Measurements from ENCODE around the gene SZRD1.
A peak's percentile ranks its signal among the peaks of the same experiment; 100 is the strongest.

SZRD1 gene

DNA sequence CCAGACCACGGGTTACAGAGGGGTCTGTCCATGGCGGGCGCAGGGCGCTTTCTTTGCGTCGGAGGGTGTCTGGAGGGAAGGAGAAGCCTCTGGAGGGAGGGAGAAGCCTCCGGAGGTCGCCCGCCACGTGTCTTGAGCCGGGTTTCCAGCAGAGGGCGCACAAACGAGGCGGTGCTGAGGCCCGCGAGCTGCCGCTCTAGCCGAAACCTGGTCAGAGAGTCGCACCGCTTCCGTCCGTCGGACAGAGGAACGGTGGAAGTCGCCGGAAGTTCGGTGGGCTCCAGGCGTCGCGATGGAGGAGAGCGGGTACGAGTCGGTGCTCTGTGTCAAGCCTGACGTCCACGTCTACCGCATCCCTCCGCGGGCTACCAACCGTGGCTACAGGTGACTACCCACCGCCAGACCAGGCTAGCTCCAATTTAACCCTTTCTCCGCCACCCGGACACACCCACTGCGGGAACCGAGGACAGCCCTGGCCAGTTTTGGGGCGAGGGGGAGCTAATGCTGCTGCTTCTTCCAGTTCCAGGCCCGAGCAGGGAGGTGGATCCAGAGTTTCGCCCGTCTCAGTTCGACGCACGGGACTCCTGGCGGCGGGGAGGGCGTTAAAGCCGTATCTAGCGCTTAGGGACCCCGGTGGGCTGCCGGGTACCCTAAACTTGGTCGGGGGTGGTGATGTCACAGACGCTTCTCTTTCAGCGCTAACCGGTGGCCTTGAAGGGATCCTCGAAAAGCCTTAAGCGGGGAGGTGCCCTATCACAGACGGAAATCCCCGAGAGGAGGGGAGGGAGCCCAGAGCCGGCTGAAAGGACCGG is 73.6 kb downstream of the SZRD1 start, which contains the start of gene NECAP2:
NECAP2 (plus strand) TSS at position 255 of the 812 bp plus-strand sequence; CDS start at position 293, 38 bp downstream.
- peak; percentile 92 for DNase-seq

DNA sequence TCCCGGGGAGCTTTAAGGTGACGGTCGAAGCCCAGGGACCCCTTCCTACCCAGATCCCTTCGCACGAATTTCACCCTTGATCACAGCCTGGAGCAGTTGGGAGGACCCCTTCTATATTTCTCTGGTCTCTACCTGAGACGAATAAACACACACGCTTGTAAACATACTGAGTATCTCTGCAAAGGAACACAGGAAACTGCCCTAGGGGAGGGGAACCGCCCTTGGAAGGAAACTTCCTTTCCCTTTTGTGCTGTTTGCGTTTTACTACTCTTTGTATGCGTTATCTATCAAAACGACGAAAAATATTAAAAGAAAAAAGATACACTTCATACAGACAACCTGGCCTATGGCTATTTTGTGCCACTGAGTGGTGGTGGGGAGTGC is 74.2 kb downstream of the SZRD1 start:
- DNase-seq, result no peak

DNA sequence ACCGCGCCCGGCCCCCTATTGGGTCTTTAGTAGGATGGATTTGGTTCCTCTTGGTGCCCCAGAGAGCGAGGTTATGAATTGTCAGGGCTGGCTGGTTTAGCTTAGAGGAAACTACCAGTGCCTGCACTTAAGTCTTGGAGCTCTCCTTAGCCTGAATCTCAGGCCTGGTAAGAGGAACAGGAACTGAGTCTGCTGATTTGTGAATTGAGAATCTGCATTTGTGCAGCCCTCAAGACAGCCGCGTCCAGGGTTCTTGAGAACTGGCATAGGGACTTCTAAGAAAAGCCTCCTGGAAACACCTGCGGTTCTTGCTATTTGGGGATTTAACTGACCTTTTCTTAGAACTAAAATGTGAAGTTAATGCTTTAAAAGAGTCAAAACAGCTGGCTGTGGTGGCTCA is 75.2 kb downstream of the SZRD1 start:
- DNase-seq, result no peak

DNA sequence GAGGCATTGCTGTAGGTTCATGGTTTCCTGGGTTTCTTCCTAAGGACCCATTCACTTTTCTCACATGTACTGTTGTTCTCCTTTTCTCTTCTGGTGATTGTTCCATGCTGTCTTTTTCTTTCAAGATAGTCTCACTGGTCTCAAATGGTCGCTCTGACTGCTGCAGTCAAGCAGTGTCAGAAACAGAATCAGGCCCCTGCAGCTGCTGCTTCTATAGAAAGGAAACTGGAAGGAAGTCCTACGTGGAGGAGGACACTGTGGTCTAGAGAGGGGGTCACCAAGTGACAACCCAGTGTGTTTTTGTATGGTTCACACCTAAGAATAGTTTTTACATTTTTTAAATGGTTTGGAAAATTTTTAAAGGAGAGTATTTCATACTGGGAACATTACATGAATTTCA is 75.9 kb downstream of the SZRD1 start:
- no peak for DNase-seq

DNA sequence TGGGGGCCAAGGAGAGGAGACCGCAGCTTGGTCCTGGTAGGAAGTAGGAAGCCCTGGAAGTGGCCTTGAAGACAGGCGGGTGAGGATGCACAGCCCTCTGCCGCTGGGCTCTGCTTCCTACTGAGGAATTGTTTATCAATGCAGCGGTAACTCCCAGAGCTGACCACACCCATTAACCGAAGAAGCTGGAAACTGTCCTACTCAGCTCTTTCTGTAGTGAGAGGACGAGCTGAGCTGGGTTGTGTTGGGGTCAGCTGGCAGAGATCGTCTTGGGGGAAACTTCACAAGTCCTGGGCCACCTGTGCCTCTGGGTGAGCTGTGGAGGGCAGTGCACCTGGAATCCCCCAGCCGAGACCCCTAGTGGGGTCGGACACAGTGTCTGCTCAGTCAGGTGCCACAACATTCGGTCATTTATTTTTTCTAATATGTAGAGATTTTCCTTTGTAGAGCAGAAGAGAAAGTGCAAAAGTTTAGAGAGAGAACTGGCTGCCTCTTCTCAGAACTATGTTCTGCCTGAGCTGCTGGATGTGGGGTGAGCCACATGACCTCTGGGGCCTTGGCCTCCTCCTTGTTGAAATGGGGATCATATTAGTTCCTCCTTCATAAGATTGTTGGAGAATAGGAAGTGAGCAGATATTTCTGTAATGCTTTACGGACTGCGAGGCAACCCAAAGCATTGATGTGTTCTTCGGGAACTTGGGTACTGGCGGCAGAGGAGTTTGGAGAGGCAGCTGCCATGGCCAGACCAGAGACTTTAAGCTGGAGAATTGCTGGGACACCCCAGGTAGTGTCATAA is 77.1 kb downstream of the SZRD1 start:
- DNase-seq, result no peak

DNA sequence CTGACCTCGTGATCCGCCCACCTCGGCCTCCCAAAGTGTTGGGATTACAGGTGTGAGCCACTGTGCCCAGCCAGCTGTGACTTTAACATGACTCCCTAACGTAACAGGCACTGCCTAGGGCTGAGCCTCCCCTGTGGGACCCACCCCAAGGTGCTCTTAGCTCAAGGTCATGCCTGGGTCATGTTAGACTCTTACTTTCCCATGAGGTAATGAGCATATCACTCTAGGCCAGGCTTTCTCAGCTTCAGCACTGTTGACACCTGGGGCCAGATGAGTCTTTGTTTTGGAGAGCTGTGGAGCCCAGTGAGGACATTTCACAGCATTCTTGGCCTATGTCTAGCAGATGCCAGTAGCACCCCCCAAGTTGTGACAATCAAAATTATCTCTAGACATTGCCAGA is 78.0 kb downstream of the SZRD1 start:
- DNase-seq, result no peak

DNA sequence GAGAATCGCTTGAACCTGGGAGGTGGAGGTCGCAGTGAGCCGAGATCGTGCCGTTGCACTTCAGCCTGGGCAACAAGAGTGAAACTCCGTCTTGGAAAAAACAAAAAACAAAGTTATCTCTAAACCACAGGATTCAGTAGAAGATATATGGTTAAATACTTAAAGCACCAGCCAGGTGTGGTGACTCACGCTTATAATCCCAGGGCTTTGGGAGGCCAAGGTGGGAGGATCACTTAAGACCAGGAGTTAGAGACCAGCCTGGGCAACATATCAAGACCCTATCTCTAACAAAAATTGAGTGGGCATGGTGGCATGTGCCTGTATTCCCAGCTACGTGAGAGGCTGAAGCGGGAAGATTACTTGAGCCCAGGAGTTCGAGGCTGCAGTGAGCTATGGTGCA is 79.1 kb downstream of the SZRD1 start:
- DNase-seq, result no peak

DNA sequence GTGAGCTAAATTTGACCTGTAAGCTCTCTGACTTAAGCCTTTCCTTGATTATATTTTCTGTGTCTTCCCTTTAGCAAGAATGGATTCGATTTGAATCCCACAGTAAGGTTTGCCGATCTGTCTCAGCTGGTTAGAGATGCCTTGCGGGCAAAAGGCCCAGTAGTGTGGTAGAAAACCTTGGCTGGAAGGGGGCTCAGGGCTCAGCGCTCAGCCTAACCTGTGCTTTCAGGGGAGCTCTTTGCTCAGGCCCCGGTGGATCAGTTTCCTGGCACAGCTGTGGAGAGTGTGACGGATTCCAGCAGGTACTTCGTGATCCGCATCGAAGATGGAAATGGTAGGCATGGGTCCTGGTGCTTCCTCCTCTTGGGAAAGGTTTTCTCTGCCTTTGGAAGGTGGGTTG is 80.6 kb downstream of the SZRD1 start:
- no peak for DNase-seq

All from fibroblast of skin of scalp (primary cell).